Jurkat, Clone E6-1 (cell line): ENCODE results near the gene LIPC.

ENCODE experiments used
- DNase-seq: peaks from one replicate; pipeline ENCODE4 v3.0.0-alpha.2; 2011; ENCODE audit warnings: low read depth, low spot score
- H3K4me3 ChIP-seq: 2 replicates; pipeline ENCODE4 v1.5.1; 2011; ENCODE audit warnings: mild to moderate bottlenecking, low read length, control low read depth, moderate library complexity

Gene LIPC

DNA sequence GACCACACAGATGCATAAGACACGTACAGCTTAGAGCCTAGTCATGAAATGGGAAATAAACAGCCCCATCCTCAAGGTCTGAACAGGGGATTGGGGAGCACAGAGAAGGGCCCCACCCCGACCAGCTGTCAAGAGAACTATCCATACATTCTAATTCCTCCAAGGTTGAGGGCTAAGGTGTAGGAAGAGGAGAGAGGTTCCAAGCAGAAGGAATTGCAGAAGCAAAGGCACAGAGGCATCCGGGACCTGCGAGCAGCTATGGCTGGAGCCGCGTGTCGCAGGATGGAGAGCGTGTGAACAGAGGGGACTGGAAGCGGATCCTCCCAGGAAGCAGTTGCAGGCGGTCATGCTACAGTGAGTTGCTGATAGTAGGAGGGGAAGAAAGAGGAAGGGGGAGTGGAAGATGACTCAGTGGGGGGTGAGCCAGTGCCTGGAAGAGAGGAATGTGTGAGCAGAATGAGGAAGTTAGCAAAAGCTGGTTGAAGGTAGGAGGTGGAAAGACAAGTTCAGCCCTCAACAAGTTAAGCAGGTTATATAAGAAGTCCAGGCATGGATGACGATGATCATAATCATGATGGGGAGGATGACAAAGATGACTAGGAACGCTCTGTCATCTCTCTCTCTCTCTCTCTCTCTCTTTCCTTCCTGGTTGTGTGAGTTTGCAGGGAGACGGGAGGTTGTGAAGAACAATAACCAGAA, 89.7 kb downstream of the LIPC start:
- DNase-seq: no peak

DNA sequence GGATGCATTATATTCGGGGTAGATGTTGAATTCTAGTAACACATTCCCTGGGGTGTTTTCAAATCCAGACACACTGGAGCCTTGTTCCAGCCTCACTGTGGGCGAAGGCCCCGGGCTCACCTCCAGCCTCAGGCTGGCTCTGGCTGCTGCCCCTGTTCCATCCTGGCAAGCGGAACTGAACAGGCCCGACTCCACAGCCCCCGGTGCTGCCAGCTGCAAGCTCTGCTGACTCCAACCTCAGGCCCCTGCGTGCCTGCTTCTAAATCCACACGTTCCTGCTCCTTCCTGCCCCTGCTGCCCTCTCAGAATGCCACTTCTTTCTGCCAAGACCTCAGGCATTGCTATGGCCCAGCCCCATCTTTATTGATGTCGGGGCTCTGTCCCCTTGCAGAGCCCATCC, 90.6 kb downstream of the LIPC start:
- no peak overlapping the region for H3K4me3 ChIP-seq
- DNase-seq: no peak

More for the DNA sequence above, 89.7 kb downstream of the LIPC start:
- H3K4me3 ChIP-seq: no peak overlapping the region

DNA sequence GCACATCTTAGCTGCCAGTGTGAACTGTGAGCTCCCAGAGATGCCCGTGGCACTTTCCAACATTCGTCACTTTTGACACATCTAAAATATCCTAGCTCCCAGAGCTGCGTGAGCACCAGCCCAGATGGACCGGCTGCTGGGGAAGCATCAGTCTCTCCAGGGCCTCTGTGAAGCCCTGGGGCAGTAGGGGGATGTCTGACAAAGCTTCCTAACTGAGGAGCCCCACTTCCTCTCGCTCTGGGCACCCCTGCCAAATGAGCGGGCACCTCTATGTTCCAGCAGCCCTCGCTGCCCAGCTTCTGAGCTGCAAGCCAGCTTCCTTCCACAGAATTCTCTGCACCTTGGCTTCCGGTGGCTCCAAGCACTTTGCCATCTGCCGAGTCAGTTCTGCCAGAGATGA, 91.1 kb downstream of the LIPC start:
- H3K4me3 ChIP-seq: no peak overlapping the region
- no peak for DNase-seq

DNA sequence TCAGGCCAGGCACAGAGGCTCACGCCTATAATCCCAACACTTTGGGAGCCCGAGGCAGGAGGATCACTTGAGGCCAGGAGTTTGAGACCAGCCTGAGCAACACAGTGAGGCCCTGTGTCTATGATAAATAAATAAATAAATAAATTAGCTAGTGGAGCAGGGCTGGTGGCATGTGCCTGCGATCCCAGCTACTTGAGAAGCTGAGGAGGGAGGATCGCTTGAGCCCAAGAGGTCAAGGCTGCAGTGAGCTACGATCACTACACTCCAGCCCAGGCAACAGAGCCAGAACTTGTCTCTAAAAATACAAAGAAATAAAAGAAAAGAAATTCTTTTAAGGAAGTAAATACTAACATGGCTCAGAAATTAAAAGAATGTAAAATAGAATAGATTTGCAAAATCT, 91.8 kb downstream of the LIPC start:
- H3K4me3 ChIP-seq: no peak overlapping the region
- DNase-seq: no peak

DNA sequence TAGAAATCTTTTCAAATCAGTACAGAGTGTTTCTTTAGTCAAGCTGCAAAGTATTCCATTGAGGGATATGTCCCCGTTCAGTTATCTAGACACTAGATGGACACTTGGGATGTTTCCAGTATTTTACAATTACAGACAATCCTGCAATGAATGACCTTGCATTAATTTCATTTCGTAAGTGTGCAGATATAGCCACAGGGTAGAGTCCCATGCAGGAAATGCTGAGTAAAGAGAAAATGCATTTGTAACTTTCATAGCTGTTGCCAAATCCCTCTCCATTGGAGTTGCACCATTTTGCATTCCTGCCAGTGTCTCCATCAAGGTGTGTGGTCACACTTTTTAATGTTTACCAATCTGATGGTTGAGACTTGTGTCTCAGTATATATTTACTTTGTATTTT, 92.5 kb downstream of the LIPC start:
- no peak overlapping the region for H3K4me3 ChIP-seq
- no peak for DNase-seq

DNA sequence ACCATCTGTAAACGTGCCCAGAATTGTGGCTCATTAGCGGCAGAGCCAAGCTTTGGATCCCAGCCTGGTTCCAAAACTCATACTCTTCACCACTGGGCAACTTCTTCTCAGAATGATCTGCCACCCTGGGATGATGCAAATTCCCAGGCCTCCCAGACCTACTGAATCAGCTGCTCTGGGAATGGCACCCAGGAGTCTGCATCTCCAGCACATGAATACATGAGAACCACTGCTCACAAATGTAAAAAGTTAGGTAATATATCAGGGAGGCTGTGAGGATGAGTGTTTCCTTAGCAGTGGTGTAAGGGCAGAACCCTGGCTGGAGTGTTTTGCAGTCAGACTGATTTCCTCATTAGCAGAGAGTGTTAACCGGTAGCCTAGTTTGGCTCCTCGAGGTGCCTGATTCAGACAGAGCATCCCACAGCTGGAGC, 94.2 kb downstream of the LIPC start:
- no peak overlapping the region for H3K4me3 ChIP-seq
- no peak for DNase-seq

DNA sequence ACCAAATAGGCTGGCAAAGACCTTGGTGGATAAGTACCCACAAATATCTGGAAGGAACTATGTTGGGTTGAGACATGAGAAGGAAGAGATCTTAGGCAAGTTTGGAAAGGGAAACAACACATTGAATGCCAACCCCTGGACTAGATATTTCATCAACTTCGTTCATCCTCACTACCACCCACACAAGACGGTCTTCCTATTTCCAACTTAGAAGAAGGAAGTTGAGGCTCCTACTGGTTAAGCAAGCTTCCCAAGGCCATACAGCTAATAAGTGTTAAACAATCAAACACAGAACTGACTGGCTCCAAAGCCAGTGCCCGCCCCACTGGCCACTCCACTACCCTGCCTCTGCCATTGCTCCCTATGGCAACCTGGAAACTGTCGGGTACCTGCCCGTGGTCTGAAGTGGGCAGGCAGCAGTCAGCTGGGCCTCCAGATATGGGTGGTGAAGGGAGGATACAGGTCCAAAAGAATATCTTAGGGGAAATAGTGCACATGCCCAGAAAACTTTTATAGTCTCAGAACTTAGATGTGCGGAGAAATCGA, 94.9 kb downstream of the LIPC start:
- no peak for DNase-seq
- no peak overlapping the region for H3K4me3 ChIP-seq

DNA sequence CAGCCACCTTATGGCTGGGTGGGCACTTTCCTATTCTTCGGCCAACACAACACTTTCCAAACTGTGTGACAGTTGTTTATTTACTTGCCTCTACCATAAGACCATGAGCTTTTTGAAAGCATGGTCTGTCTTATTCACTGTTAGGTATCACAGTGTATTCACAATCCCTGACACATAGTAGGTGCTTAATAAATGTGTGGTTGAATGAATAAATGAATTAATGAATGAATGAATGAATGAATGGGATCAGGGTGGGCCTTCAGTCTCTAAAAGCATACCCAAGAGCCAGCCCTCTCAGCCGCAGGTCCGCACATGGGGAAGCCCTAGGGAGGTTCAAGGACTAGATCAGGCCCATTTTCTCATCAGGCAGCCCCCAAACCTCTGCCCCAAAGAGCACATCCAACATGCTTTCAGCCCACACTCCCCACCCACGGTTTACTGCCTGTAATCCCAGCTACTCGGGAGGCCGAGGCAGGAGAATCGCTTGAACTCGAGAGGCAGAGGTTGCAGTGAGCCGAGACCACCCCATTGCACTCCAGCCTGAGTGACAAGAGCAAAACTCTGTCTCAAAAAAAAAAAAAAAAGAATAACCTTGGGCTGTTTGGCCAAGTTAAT, 95.9 kb downstream of the LIPC start:
- no peak overlapping the region for H3K4me3 ChIP-seq
- DNase-seq: no peak

DNA sequence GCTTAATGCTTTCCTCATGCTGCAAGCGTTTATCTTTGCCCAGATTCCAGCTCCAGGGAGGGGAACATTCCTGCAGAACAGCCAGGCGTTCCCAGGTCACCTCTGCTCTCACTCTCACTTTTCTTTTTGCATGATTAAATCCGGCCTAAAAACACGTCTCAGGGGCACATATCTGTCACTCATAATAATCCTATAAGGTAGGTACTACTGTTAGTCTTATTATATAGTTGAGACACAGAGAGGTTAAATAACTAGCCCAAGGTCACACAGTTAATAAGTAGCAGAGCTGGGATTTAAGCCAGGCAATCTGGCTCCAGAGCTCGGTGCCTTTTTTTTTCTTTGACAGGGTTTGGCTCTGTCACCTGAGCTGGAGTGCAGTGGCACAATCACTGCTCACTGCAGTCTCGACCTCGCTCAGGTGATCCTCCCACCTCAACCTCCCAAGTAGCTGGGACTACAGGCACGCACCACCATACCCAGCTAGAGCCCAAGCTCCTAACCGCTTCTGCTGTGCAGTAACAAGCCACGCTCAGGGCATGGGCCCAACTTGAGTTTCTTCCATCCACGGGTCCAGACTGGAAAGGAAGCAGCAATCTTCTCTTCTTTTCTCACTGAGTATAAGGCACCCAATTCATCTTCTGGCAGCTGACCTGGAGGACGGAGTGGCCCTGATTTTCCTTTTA, 96.5 kb downstream of the LIPC start:
- no peak overlapping the region for H3K4me3 ChIP-seq
- no peak for DNase-seq

DNA sequence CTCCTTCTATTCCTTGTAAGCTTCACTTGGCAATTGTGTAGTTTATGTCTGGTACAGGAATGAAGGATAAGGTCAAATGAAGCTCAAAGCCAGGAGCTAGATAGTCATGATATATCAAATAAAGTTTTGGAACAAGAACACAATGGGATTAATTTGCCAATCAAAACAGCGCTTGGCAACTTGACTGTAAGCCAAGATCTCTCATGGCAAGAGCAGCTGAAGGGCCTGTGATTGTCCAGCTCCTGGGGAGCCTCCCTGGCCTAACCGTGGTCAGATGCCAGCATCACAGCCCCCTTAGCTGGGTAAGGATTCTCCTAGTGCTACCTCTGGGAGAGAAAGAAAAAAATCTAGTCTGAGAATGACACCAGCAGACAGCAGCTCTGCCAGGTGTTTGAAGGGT, 97.2 kb downstream of the LIPC start:
- DNase-seq: no peak
- no peak overlapping the region for H3K4me3 ChIP-seq

DNA sequence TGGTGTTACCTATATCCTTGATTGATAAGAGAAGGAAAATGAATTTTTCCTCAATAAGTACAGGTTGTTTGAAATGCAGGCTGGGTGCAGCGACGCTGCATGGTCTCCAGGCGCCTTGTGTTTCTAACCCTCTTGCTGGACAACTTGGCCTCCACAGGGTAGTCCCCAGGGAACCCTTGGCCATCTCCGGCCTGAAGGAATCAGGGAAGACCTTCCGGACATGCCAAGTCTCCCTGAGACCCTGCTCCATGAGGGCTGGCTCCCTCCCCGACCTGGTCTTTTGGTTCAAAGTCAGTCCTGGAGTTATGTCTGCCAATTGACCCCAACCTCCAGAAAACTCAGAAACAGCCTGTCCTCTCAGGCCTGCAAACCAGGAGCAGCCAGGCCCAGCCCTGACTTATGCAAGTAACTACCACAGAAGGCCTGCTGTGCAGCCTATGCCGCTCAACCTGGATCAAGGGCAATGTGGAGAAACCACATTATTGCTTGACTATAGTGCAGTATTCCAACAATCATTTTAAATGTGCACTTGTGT, 98.3 kb downstream of the LIPC start:
- H3K4me3 ChIP-seq: no peak overlapping the region
- DNase-seq: no peak

DNA sequence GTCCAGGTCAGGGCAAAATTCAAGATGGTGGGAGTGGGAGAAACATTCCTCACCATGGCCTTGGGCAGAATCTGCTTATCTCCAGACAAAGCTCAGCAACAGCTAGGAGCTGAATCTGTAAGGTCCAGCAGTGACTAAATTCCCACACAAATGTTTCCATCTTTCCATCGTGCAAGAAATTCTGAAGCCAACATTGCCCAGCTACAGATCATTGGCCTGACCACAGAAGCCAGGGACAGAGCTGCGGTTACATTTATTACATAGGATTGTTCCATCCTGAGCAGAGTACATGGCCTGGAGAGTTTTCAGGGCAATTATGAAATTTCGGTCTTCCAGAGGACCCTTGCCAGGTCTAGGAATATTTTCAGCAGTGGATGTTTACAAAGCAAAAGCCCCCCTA, 100.3 kb downstream of the LIPC start:
- H3K4me3 ChIP-seq: no peak overlapping the region
- DNase-seq: no peak

DNA sequence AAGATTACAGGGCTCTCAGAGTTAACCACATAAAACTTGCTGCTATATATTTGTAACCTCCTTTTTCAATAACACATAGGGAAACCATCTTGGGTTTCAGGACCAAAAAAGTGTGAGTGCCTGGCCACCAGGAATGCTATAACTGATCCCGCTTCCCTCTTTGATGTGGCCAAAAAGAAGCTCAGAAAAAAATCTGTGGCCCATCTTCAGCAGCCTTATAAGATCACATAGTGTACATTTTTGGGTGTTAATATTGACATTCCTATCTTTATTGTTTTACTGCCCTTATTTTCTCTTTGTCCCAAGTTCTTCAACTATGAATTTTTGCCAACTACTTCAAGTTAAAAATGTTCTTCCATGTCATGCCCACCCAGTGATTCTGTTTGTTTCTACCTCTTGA, 102.8 kb downstream of the LIPC start:
- no peak overlapping the region for H3K4me3 ChIP-seq
- no peak for DNase-seq

DNA sequence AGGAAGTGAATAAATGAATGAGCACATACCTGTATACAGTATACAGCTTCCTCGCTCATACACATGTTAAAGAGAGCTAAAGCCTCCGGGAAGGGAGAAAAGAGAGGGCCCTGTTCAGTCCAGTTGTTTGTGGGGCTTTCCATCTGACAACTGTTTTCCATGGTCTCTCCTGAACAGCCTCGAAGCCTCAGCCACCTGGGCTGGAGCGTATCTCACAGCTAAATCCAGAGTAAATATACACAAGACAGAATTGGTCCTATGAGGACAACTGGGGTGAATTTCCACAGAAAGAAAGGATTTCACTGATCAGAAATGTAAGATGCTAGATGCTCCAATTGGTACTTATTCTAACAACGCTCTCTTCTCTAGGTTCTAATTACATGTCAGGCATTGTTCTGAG, 103.5 kb downstream of the LIPC start:
- no peak overlapping the region for H3K4me3 ChIP-seq
- DNase-seq: no peak

DNA sequence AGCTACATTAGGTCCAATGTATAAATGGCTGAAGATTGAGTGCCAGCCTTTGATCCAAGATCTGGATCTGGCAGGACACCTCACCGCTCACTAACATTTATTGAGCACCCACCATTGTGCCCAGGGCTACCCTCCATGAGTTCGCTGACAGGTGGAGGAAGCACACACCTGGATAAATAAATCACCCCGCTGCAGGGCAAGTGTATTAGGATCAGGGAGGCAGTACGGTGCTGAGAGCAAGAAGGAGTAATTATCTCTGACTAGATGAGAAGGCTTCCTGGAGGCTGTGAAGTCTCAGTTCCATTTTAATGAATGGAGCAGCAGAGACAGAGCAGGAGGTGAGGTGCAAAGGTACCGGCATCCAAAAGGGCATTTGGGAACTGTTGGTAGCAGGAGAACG, 104.1 kb downstream of the LIPC start:
- DNase-seq: no peak

DNA sequence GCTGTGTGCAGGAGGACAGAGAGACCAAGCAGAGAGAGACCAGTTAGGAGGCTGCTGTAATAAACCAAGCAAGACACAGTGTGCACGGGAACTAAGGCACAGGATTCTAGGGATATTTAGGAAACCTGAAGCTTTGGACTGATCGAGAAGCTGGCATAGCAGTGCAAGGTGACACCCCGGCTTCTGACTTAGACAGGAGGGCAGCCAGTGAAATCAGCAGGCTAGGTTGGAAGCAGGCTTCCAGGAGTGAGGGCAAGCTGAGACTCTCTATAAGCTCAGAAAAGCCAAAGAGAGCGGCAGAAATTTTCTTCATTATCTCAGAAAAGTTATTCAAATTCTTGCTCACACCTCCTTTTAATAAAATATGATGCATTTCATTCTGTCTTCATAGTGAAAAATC, 104.6 kb downstream of the LIPC start:
- no peak overlapping the region for H3K4me3 ChIP-seq

More for the DNA sequence above, 104.1 kb downstream of the LIPC start:
- H3K4me3 ChIP-seq: no peak overlapping the region

DNA sequence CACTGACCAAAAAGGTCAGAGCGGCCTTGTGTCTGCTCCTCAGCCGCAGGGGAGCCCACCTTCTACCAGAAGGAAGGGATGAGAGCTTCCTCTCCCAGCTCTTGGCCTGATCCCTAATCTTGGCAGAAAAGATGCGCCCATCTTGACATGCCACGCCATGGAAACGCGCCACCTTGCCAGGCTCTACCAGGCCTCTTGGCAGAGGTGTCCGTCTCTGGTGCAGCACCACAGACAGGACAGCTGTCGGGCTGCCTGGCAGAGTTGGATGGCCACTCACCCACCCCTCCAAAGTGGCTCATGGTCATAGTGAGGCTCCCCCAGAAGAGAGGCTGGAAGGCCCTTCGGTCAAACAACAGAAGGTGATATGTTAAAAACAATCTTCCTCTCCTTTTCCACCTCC, 105.2 kb downstream of the LIPC start:
- DNase-seq: no peak
- H3K4me3 ChIP-seq: no peak overlapping the region

More for the DNA sequence above, 104.6 kb downstream of the LIPC start:
- no peak for DNase-seq

DNA sequence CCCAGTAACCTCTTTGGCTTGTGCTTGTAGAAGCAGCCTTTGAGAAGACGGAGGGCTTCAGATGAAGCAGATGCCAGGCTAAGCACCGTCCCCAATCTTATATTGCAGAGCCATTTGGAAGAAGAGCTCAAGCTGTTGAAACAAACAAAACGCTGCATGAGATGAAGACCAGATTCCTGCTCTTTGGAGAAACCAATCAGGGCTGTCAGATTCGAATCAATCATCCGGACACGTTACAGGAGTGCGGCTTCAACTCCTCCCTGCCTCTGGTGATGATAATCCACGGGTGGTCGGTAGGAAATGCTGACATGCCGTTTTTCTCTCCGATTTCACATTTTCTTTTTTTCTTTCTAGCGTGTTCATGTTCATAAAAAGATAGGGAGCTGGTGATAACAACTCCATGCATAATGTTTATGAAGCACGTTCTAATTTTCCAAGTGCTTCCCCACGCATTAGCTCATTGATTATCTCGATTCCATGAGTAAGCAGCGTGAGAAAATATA, 106.5 kb downstream of the LIPC start:
- H3K4me3 ChIP-seq: no peak overlapping the region
- no peak for DNase-seq

DNA sequence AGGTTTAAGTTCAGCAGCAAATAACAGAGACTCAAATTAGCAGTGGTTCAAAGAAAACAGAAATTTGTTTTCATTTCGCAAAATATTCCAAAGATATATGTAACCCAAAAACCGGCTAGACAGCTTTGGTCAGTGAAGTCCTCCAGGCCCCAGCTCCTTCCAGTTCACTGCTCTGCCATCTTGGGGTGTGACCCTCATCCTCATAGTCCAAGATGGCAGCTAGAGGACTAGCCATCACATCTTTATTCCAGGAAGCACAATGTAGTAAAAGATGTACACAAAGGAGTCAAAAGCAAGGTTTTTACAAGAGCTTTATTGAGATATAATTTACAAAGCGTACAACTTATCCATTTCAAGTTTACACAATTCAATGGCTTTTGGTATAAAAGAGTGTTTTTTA, 107.1 kb downstream of the LIPC start:
- no peak for DNase-seq
- no peak overlapping the region for H3K4me3 ChIP-seq

DNA sequence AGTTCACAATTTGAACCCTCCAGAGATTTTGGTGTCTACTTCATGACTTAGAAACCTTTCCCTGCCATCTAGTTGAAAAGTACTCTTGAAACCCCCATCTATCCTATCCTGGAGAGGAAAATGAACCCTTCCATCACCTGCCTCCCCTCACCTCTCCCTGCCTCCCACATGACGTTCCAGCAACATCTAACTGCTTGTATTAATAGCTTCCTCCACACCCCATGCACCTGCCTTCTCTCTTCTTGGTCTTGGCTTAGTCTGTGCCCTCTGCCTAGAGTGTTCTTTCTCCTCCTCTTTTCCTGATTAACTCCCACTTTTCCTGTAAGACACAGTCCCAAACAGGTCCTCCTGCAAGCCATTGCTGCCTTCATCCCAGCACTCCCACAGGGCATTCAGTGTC, 107.8 kb downstream of the LIPC start:
- H3K4me3 ChIP-seq: no peak overlapping the region

More for the DNA sequence above, 107.8 kb downstream of the LIPC start:
- DNase-seq: no peak
